Measurements from ENCODE around the gene PINK1. TPM values are rescaled to one million over a fixed set of nuclear protein-coding genes. Genes with fewer than 3 reads are reported as not detected.

PINK1 gene
- total and polyA plus RNA-seq, 2 of the 13 experiments (the other 11 are each of a cell fraction or from before 2014, with no cell fraction given), result 15.3 to 16.1 TPM

- TF ChIP-seq ATRX (CRISPR knock-in tag; IDR thresholded peaks at IDR 0.05; ENCODE audit: borderline replicate concordance) (no peak), ZNF512 (CRISPR knock-in tag; IDR thresholded peaks at IDR 0.05) (no peak), ZNF547 (CRISPR knock-in tag; IDR thresholded peaks at IDR 0.05) (peak; percentile 82), THYN1 (CRISPR knock-in tag; IDR thresholded peaks at IDR 0.05; ENCODE audit: borderline replicate concordance, low read depth) (no peak), ZNF101 (CRISPR knock-in tag; IDR thresholded peaks at IDR 0.05; ENCODE audit: borderline replicate concordance, low read depth) (no peak), ZNF639 (CRISPR knock-in tag; conservative IDR thresholded peaks at IDR 0.05) (no peak), ZGPAT (CRISPR knock-in tag; IDR thresholded peaks at IDR 0.05) (peak; percentile 70), ZNF660 (CRISPR knock-in tag; IDR thresholded peaks at IDR 0.05; ENCODE audit: borderline replicate concordance, low read depth) (no peak), ZNF224 (CRISPR knock-in tag; IDR thresholded peaks at IDR 0.05) (no peak), ZNF790 (CRISPR knock-in tag; IDR thresholded peaks at IDR 0.05; ENCODE audit: borderline replicate concordance) (no peak), ZNF576 (CRISPR knock-in tag; IDR thresholded peaks at IDR 0.05) (no peak), TIGD3 (CRISPR knock-in tag; IDR thresholded peaks at IDR 0.05; ENCODE audit: borderline replicate concordance) (no peak), POLR2G (IDR thresholded peaks at IDR 0.05; ENCODE audit: low read depth, low read length) (no peak), NFIB (CRISPR knock-in tag; IDR thresholded peaks at IDR 0.05; ENCODE audit: borderline replicate concordance) (no peak), ZNF317 (CRISPR knock-in tag; IDR thresholded peaks at IDR 0.05) (no peak), ZNF451 (CRISPR knock-in tag; IDR thresholded peaks at IDR 0.05) (0 out of 2 replicates have a peak, but pooled peaks have one; percentile 49), ZNF234 (CRISPR knock-in tag; conservative IDR thresholded peaks at IDR 0.05) (no peak), RCOR2 (CRISPR knock-in tag; IDR thresholded peaks at IDR 0.05) (0 out of 2 replicates have a peak, but pooled peaks have one; percentile 41), IKZF1 (IDR thresholded peaks at IDR 0.05) (no peak), DNMT3B (CRISPR knock-in tag; conservative IDR thresholded peaks at IDR 0.05) (no peak), CEBPB (IDR thresholded peaks at IDR 0.05; ENCODE audit: borderline replicate concordance, low read depth, low read length) (no peak), KLF13 (CRISPR knock-in tag; IDR thresholded peaks at IDR 0.05) (no peak), WIZ (CRISPR knock-in tag; IDR thresholded peaks at IDR 0.05) (0 out of 2 replicates have a peak, but pooled peaks have one; percentile 24), NFKBIZ (CRISPR knock-in tag; IDR thresholded peaks at IDR 0.05) (no peak)
Observed at GRCh38 chr1:20696397-20697333, 63.4 kb downstream of the PINK1 start (continued).

Data from HepG2 (cell line).